HG03139 (cell line): ENCODE measurements around the gene CTXN1.
"Not testable (repeated sequence)": the region's sequence is repeated elsewhere in the genome, so short reads cannot be mapped to it uniquely, and the experiment has no call there.

Experiments used
- ATAC-seq: cut with Tn5 transposase; IDR thresholded peaks from one replicate; pipeline ENCODE4 v1.9.1; 2021; ENCODE audit not compliant: unreplicated experiment

The CTXN1 gene

GRCh38 chr19:7947939-7948338 is 22.0 kb upstream of the CTXN1 start:
- no peak for ATAC-seq

GRCh38 chr19:7944177-7944761 is 18.3 kb upstream of the CTXN1 start:
- ATAC-seq, result peak; percentile 22

DNA sequence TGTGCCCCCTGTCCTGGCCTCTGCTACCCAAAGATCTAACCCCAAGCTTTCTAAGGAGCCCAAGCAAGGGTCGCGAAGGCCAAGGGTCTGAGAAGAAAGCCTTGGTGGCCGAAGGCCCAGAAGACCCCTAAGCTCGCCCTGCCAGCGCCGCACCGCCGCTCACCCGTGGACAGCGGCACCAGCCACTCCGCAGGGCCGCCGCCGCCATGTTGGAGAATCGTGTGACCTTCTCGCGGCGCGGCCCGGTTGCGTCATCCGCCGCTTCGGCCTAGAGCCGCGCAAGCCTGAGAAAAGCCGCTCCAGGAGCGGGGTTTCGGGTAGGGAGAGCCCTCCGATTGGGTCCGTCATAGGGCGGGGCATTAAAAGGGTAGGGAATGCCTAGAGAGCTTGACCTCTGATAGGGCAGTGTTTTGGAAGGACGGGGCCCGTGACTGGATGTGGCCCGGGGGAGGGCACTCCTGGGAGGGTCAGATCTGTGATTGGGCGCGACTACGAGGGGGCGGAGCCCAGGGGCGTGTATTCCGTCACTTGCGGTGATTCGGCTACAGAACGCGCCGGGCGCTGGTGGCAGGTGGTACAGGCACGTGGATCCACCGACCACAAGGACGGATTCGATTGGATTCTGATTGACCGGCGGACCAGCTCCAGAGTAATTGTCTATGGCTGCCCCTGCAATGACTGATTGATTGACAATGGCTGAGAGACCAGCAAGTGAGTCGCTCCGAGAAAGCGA is 17.7 kb upstream of the CTXN1 start, which contains the start of gene TIMM44:
TSS of gene TIMM44 (minus strand) at position 223 of the 733 bp plus-strand sequence. CDS start at position 208, 15 bp downstream.
- peak; percentile 94 for ATAC-seq

DNA sequence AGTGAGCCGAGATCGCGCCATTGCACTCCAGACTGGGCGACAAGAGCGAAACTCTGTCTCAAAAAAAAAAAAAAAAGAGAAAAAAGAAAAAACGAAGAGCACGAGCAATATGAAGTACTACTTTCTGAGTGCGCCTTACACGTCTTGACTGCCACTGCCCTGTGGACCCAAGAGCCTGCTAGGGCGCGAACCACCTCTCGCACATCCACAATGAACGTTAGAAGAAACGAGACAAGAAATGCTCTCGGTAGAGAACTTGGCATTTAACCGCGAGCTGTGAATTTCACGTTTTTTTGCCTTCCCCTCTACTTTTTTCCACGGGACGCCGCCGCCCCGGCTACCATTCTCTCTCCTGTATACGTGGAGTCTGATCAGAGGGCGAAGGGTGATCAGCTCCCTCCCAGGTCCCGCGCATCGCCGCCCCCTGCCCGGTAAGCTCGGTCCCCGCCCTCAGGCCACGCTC is 17.1 kb upstream of the CTXN1 start:
- ATAC-seq, result peak; percentile 5

DNA sequence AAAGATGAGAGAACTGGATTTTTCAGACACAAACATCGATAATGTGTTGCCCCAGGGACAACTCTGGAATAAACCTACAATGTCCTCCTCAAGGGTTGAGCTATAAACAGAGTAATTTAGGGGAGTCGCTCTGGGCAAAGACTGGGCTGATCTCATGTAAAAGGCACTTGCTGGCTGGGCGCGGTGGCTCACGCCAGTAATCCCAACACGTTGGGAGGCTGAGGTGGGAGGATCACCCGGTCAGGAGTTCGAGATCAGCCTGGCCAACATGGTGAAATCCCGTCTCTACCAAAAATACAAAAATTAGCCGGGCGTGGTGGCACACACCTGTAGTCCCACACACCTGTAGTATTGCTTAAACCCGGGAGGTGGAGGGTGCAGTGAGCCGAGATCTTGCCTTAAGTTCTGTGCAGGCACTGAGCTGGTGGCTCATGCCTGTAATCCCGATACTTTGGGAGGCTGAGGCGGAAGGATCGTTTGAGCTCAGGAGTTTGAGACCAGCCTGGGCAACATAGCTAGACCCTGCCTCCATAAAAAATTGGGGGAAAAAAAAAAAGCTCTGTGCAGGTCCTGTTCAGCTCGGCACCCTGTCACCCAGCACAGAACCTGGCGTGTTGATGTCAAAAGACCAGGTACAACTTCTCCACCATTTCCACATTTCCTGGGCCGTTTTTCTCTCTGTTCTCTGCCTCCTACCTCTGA is 16.1 kb upstream of the CTXN1 start:
- ATAC-seq, result no peak

DNA sequence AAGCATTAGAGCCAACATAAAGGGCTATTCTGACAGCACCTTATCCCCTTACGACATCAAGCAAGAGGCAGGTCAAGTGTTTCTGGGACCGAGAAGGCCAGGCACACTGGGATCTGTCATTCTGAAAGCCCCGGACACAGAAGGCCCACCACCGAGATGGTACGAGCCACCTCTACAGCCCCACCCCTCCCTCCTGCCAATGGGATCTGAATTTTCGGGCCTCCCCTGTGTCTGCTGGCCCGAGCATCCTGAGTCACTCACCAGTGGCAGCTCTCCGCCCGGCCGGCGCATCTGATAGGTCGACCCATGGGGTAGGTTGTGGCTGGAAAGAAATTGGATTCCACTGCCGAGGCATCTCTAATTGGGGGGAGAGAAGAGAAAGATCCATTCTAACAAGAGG is 14.9 kb upstream of the CTXN1 start:
- ATAC-seq, result no peak

- no peak for ATAC-seq
These were observed 8.8 kb upstream of the CTXN1 start for GRCh38 chr19:7934766-7935165.

DNA sequence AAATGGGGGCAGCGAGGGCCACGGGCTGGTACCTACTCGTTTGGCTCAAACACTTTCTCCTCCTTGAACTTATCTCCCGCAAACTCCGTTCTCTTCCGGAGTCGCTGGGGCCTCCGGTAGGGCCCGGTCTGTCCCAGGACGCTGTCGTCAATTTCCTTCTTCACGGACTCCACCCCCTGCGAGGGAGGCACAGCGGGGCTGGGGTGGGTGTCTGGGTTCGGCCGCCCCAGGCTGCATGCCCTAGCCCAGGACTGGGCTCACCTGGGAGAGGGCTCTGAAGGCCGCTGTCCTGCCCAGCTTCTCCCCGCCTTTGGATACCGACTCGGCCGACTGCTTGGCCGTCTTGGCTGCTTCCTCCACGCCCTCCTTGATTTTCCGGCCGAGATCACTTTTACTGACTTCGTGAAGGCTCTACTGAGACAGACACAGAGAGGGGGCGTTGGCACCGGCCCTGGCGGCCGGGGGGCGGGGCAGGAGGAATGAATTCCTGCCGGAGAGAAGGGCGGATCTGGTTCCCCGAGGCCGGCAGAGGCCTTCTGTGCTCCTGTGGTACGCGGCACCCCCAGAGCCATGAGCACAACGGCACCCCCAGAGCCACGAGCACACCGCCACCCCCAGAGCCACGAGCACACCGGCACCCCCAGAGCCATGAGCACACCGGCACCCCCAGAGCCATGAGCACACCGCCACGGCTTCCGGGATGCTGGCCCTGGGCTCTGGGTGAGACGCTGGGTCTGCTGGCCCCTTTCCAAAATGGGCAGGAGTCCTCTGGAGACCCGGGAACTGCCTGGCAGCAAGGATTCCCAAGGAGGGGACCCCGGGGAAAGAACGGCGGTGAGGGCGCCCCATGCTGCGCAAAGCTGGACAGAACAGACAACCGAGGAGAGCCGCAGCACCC is 8.1 kb upstream of the CTXN1 start:
- ATAC-seq, result no peak

DNA sequence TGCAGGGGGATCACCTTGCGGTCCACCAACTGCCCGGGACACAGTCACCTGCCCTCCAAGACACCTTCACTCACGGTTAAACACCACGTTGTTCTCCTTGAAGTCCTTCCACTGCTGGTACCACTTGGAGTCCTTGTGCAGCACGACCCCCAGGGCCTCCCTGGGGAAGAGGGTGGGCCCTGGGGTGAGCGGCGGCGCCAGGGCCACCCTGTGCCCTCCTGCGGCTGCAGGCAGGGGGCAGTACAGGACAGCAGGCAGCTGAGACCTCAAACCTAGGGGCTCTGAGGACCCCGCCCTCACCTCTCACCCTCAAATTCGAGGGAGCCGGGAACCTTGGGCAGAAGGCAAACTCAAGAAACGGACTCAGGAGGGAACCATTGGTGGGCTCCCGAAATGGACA is 7.5 kb upstream of the CTXN1 start:
- no peak for ATAC-seq

GRCh38 chr19:7932930-7933300 is 7.0 kb upstream of the CTXN1 start:
- no peak for ATAC-seq

DNA sequence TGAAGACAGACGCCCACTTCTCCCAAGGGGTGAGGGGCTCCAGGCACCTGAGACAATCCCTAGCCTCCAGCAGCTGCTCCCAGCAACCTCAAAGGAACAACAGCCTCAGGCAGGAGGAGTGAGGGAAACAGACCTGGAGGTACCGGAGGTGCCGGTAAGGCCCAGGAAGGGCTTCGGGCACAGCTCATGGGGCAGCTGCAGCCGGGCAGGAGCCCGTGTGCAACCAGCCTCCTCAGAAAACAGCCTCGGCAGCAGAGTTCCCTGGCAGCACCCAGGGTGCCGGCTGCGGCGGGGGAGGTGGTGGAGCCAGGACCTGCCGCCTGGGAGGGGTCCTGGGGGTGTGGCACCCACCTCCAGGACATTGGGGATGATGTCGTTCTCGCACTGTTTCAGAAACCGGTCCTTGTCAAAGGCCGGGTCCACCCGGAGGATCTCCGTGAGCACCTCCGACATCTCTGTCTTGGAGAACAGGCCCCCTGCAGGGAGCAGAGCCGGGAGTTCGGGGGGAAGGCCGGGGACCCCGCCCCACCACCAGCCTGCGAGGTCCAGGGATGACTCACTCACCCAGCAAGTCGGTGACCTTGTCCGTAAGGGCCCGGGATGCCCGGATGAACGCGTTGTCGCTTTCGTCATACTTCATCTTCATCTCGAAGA is 6.5 kb upstream of the CTXN1 start:
- ATAC-seq, result no peak

DNA sequence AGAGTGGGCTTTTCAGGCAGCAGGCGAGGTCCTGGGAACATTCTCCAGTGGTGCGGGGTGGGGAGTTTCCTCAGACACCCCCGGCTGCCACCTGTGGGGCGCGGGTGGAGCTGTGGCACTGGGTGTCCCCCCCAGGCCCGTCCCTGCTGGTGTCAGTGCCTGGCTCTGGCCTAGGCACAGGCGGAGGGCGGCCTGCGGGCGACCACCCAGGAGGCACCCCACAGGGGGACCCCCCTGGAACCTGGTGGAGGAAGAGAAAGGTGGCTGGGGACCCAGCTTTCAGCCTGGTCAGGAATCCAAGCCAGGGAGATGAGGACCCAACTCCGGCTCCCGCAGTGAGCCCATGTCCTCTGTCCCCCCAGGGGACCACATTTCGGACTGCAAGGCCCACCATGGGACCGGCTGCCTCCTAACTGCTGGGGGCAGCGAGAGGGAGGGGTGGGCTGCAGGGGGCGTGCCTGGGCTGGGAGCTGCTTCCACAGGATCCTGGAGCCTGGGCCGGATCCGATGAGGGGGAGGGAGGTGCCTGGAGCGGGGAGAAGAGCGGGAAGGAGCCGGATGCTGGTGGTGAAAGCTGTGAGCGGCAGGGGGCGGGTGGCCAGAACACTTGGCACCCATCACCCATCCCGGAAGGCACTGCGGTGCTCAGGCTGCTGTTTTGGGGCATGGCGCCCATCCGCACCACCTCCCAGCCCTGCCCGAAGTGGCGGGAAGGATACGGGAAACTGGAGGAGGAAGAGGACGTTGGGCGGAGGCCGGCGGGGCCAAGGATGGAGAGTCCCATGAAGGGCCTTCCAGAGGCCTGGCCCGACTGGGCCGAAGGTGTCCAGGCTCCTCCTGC is 5.5 kb upstream of the CTXN1 start:
- no peak for ATAC-seq

- ATAC-seq, result no peak
These were observed 4.8 kb upstream of the CTXN1 start for GRCh38 chr19:7930765-7931164.

DNA sequence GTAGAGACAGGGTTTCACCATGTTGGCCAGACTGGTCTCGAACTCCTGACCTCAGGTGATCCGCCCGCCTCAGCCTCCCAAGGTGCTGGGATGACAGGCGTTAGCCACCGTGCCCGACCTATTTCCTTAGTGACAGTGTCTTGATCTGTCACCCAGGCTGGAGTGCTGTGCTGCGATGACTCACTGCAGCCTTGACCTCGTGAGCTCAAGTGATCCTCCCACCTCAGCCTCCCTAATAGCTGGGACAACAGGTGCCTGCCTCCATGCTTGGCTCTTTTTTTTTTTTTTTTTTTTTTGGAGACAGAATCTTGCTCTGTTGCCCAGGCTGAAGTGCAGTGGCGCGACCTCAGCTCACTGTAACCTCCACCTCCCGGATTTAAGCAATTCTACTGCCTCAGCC is 4.1 kb upstream of the CTXN1 start:
- ATAC-seq, result not testable (repeated sequence)

- no peak for ATAC-seq
These were observed 3.1 kb upstream of the CTXN1 start for GRCh38 chr19:7928741-7929701.

DNA sequence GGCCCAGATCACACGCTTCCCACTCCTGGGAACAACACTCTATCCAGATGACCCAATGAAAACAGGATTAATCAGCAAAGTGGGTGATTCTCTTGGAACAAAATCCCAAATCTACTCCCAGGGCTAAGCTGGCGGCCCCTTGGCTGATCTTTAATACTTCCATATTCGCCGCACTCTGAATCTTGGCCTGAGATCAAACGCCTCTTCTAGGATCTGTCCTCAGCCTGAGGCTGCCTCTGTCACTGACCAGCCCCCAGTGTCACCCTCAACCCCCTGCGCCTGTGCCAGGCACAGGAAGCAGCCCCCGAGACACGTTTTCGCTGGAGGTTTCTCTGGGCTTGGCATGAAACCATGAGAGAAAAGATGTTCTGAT is 2.4 kb upstream of the CTXN1 start:
- no peak for ATAC-seq

DNA sequence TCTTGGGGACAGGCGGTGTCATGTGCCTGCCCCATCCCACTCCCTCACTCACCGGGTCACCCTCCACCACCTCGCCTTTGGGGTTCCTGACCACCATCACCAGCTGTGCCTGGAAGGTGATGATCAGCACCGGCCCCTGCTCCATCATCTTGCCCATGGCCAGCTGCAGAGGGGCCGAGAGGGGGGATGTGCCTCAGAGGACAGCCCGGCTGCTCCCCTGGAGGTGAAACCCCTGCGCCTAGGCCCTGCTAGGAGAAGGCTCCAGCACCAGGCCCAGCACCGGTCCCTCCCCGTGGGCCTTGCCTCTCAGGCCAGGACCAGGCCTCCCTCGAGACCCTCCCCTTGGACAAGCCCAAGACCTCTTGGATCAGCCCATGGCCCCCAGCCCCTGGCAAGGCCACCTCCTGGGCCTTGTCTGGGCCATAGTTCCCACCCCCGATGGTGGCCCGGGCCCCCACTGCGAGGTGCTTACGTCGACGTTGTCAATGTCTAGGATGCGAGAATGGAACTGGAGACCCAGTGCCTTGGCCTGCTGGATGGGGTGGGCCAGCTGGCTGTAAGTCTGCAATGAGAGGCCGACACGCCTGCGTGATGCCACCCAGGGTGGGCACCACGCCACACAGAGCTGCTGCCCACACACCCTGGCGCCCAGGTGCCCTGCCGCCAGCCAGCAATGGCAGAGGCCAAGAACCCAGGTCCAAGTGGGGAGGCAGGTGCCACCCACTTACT is 1.8 kb upstream of the CTXN1 start:
- ATAC-seq, result no peak
